Karpas-422 (cell line): ENCODE results near the gene PSME1. TPM values are rescaled to one million over a fixed set of nuclear protein-coding genes. Genes with fewer than 3 reads are reported as not detected.

ENCODE experiments used
- DNase-seq: peaks from one replicate; pipeline ENCODE4 v3.0.0-alpha.2; 2015
- H2AFZ ChIP-seq: fragments of 200-600 bp; sonication (generic); 2 replicates; pipeline ENCODE4 v1.6.1; 2014; ENCODE audit warnings: antibody characterized with exemption, low read length, mixed read lengths
- H3K27ac ChIP-seq: fragments of 200-600 bp; sonication (generic); 2 replicates; pipeline ENCODE4 v1.5.1; 2014; ENCODE audit warnings: mild to moderate bottlenecking, low read length, moderate library complexity
- H3K27me3 ChIP-seq: fragments of 200-600 bp; sonication (generic); 2 replicates; pipeline ENCODE4 v1.6.1; 2014; ENCODE audit warnings: low read length, mixed read lengths
- H3K36me3 ChIP-seq: fragments of 200-600 bp; sonication (generic); 2 replicates; pipeline ENCODE4 v1.6.1; 2014; ENCODE audit warnings: low read length, mixed read lengths; ENCODE audit not compliant: insufficient read depth
- H3K4me1 ChIP-seq: fragments of 200-600 bp; sonication (generic); 2 replicates; pipeline ENCODE4 v1.6.1; 2014; ENCODE audit warnings: mild to moderate bottlenecking, low read length, mixed read lengths
- H3K4me2 ChIP-seq: fragments of 200-600 bp; sonication (generic); 2 replicates; pipeline ENCODE4 v1.6.1; 2014; ENCODE audit warnings: low read length, low read depth, mild to moderate bottlenecking; ENCODE audit not compliant: poor library complexity, severe bottlenecking
- H3K4me3 ChIP-seq: fragments of 200-600 bp; sonication (generic); 2 replicates; pipeline ENCODE4 v1.5.1; 2014; ENCODE audit warnings: mild to moderate bottlenecking, antibody characterized with exemption, low read length, mixed read lengths
- H3K79me2 ChIP-seq: fragments of 200-600 bp; sonication (generic); 2 replicates; pipeline ENCODE4 v1.6.1; 2014; ENCODE audit warnings: mild to moderate bottlenecking, low read length, mixed read lengths
- H3K9ac ChIP-seq: fragments of 200-600 bp; sonication (generic); 2 replicates; pipeline ENCODE4 v1.6.0; 2014; ENCODE audit warnings: low read length
- H3K9me2 ChIP-seq: fragments of 200-600 bp; sonication (generic), shearing (Covaris generic); replicated peaks from 2 replicates; pipeline ENCODE4 v1.6.0; 2014; ENCODE audit warnings: mild to moderate bottlenecking, low read length, moderate library complexity; ENCODE audit not compliant: insufficient read depth
- H3K9me3 ChIP-seq: fragments of 300-700, 200-600 bp; sonication (generic); 2 replicates; pipeline ENCODE4 v1.6.1; 2014; ENCODE audit warnings: low read length, mixed read lengths
- H4K20me1 ChIP-seq: fragments of 200-600 bp; sonication (generic); 2 replicates; pipeline ENCODE4 v1.6.1; 2014; ENCODE audit warnings: mild to moderate bottlenecking, antibody characterized with exemption, low read length, low read depth; ENCODE audit not compliant: insufficient read depth
- total RNA-seq: library from RNA; depleted of rRNA; stranded (reverse); fragments of >200 nt; shearing (Covaris generic); gene quantifications from 2 replicates; pipeline ENCODE4 v1.2.3, GENCODE V29; 2014; ENCODE audit warnings: low replicate concordance

Gene PSME1
- total RNA-seq, 1 experiment from 2014 or later = 435 TPM

GRCh38 chr14:24172871-24173281 lies 36.9 kb downstream of the PSME1 start:
- peak overlapping the region; percentile 75 for H3K9ac ChIP-seq
- peaks cover 7% of the 10 kb centered on the region for H3K4me1 ChIP-seq
- peaks cover 15% of the 10 kb centered on the region for H3K79me2 ChIP-seq
- H3K9me2 ChIP-seq = no peaks in the 10 kb centered on the region
- peaks cover 15% of the 10 kb centered on the region; the same call in 1 of the 2 replicates for H3K36me3 ChIP-seq
- H3K9me3 ChIP-seq = no peaks in the 10 kb centered on the region
- no peak overlapping the region for H2AFZ ChIP-seq
- DNase-seq = no peak
- peak overlapping the region; percentile 64 for H3K4me3 ChIP-seq
- H3K4me2 ChIP-seq = peak overlapping the region; percentile 70
- H3K27ac ChIP-seq = 0 out of 2 replicates have a peak overlapping the region, but pooled peaks have one; percentile 52
- no peaks in the 10 kb centered on the region for H3K27me3 ChIP-seq
- no peaks in the 10 kb centered on the region for H4K20me1 ChIP-seq

- no peak overlapping the region for H3K27ac ChIP-seq
- H2AFZ ChIP-seq = no peak overlapping the region
- peaks cover 37% of the 10 kb centered on the region for H3K36me3 ChIP-seq
- no peak for DNase-seq
- 0 out of 2 replicates have a peak, but pooled peaks cover 4% of the 10 kb centered on the region for H4K20me1 ChIP-seq
- H3K9me2 ChIP-seq = no peaks in the 10 kb centered on the region
- no peaks in the 10 kb centered on the region for H3K9me3 ChIP-seq
- no peak overlapping the region for H3K4me2 ChIP-seq
- H3K9ac ChIP-seq = no peak overlapping the region
- H3K4me3 ChIP-seq = no peak overlapping the region
- H3K79me2 ChIP-seq = peaks cover 15% of the 10 kb centered on the region
- H3K27me3 ChIP-seq = no peaks in the 10 kb centered on the region
- H3K4me1 ChIP-seq = peaks cover 7% of the 10 kb centered on the region
These were observed 40.6 kb downstream of the PSME1 start for GRCh38 chr14:24176599-24176998.

- Histone ChIP-seq H3K4me1 (peaks cover 7% of the 10 kb centered on the region), H3K9me3 (no peaks in the 10 kb centered on the region), H3K27me3 (no peaks in the 10 kb centered on the region), H3K27ac (no peak overlapping the region), H3K79me2 (peaks cover 12% of the 10 kb centered on the region), H3K4me2 (no peak overlapping the region), H3K9me2 (no peaks in the 10 kb centered on the region), H2AFZ (no peak overlapping the region), H3K36me3 (peaks cover 37% of the 10 kb centered on the region), H3K9ac (no peak overlapping the region), H3K4me3 (no peak overlapping the region), H4K20me1 (0 out of 2 replicates have a peak, but pooled peaks cover 4% of the 10 kb centered on the region)
- DNase-seq = no peak
These were observed 41.2 kb downstream of the PSME1 start for GRCh38 chr14:24177041-24177825.

- H3K36me3 ChIP-seq = peaks cover 34% of the 10 kb centered on the region
- DNase-seq = no peak
- H3K27ac ChIP-seq = no peak overlapping the region
- no peak overlapping the region for H3K9ac ChIP-seq
- H3K79me2 ChIP-seq = peaks cover 5% of the 10 kb centered on the region
- no peak overlapping the region for H3K4me3 ChIP-seq
- H3K4me1 ChIP-seq = peaks cover 5% of the 10 kb centered on the region
- H4K20me1 ChIP-seq = 0 out of 2 replicates have a peak, but pooled peaks cover 4% of the 10 kb centered on the region
- no peaks in the 10 kb centered on the region for H3K27me3 ChIP-seq
- no peaks in the 10 kb centered on the region for H3K9me3 ChIP-seq
- no peak overlapping the region for H3K4me2 ChIP-seq
- no peak overlapping the region for H2AFZ ChIP-seq
- H3K9me2 ChIP-seq = no peaks in the 10 kb centered on the region
These were observed 41.9 kb downstream of the PSME1 start for GRCh38 chr14:24177891-24178290.

- Histone ChIP-seq H3K9me2 (no peaks in the 10 kb centered on the region), H3K4me3 (no peak overlapping the region), H4K20me1 (0 out of 2 replicates have a peak, but pooled peaks cover 4% of the 10 kb centered on the region), H3K79me2 (no peaks in the 10 kb centered on the region), H3K9me3 (no peaks in the 10 kb centered on the region), H3K4me2 (no peak overlapping the region), H2AFZ (no peak overlapping the region), H3K27me3 (no peaks in the 10 kb centered on the region), H3K36me3 (peaks cover 32% of the 10 kb centered on the region), H3K9ac (no peak overlapping the region), H3K27ac (no peak overlapping the region), H3K4me1 (no peaks in the 10 kb centered on the region)
- DNase-seq = no peak
These were observed 42.6 kb downstream of the PSME1 start for GRCh38 chr14:24178399-24179178.

GRCh38 chr14:24179294-24179960 lies 43.4 kb downstream of the PSME1 start:
- H4K20me1 ChIP-seq = 0 out of 2 replicates have a peak, but pooled peaks cover 4% of the 10 kb centered on the region
- H3K36me3 ChIP-seq = peaks cover 32% of the 10 kb centered on the region
- H3K9me2 ChIP-seq = no peaks in the 10 kb centered on the region

GRCh38 chr14:24179961-24180796 lies 44.2 kb downstream of the PSME1 start:
- Histone ChIP-seq H4K20me1 (0 out of 2 replicates have a peak, but pooled peaks cover 4% of the 10 kb centered on the region), H3K36me3 (peaks cover 32% of the 10 kb centered on the region), H3K27me3 (no peaks in the 10 kb centered on the region), H2AFZ (no peak overlapping the region), H3K9me2 (no peaks in the 10 kb centered on the region), H3K4me1 (no peaks in the 10 kb centered on the region), H3K79me2 (no peaks in the 10 kb centered on the region), H3K27ac (no peak overlapping the region), H3K4me2 (no peak overlapping the region), H3K9ac (no peak overlapping the region), H3K9me3 (no peaks in the 10 kb centered on the region), H3K4me3 (no peak overlapping the region)
- DNase-seq = no peak

More at GRCh38 chr14:24179294-24179960, 43.4 kb downstream of the PSME1 start:
- Histone ChIP-seq H3K9me3 (no peaks in the 10 kb centered on the region), H3K4me2 (no peak overlapping the region), H3K4me3 (no peak overlapping the region), H3K27ac (no peak overlapping the region), H3K79me2 (no peaks in the 10 kb centered on the region), H3K27me3 (no peaks in the 10 kb centered on the region), H2AFZ (no peak overlapping the region), H3K4me1 (no peaks in the 10 kb centered on the region), H3K9ac (no peak overlapping the region)
- DNase-seq = no peak
